ENCODE results near the gene SPOCK1. TPM values are rescaled to one million over a fixed set of nuclear protein-coding genes. Genes with fewer than 3 reads are reported as not detected.

Gene SPOCK1
- total and polyA plus RNA-seq, 2 experiments from 2014 or later, result 8.2 to 10.5 TPM

GRCh38 chr5:137145721-137146120 is 353.4 kb downstream of the SPOCK1 start (continued):
- TF ChIP-seq ZNF462 (CRISPR knock-in tag; IDR thresholded peaks at IDR 0.05) (no peak), ZNF331 (CRISPR knock-in tag; IDR thresholded peaks at IDR 0.05; ENCODE audit: low read depth) (no peak), JUNB (IDR thresholded peaks at IDR 0.05; ENCODE audit: unreplicated experiment) (no peak), STAT1 (IDR thresholded peaks at IDR 0.05; ENCODE audit: unreplicated experiment) (no peak), CREB1 (CRISPR knock-in tag; IDR thresholded peaks at IDR 0.05; ENCODE audit: low read depth) (no peak), CTCF (conservative IDR thresholded peaks at IDR 0.05; ENCODE audit: low read depth in 2 of 2) (no peak), ETS1 (IDR thresholded peaks at IDR 0.05) (no peak), ZNF114 (CRISPR knock-in tag; IDR thresholded peaks at IDR 0.05) (no peak)

All from GM23338 (cell line).